RPMI7951 (cell line): Measurements from ENCODE around the gene LIMS2. TPM values are rescaled to one million over a fixed set of nuclear protein-coding genes. Genes with fewer than 3 reads are reported as not detected.

Experiments used
- DNase-seq: peaks from one replicate; pipeline ENCODE4 v3.0.0-alpha.2; 2012; ENCODE audit warnings: low read depth
- total RNA-seq: library from RNA; depleted of rRNA; stranded (reverse); fragments of >200 nt; shearing (Covaris generic); gene quantifications from 2 replicates; pipeline ENCODE4 v1.2.3, GENCODE V29; 2014; rRNA removed

LIMS2 gene, protein sequence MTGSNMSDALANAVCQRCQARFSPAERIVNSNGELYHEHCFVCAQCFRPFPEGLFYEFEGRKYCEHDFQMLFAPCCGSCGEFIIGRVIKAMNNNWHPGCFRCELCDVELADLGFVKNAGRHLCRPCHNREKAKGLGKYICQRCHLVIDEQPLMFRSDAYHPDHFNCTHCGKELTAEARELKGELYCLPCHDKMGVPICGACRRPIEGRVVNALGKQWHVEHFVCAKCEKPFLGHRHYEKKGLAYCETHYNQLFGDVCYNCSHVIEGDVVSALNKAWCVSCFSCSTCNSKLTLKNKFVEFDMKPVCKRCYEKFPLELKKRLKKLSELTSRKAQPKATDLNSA
- total RNA-seq = 3.3 and 3.8 TPM in 2 replicates

DNA sequence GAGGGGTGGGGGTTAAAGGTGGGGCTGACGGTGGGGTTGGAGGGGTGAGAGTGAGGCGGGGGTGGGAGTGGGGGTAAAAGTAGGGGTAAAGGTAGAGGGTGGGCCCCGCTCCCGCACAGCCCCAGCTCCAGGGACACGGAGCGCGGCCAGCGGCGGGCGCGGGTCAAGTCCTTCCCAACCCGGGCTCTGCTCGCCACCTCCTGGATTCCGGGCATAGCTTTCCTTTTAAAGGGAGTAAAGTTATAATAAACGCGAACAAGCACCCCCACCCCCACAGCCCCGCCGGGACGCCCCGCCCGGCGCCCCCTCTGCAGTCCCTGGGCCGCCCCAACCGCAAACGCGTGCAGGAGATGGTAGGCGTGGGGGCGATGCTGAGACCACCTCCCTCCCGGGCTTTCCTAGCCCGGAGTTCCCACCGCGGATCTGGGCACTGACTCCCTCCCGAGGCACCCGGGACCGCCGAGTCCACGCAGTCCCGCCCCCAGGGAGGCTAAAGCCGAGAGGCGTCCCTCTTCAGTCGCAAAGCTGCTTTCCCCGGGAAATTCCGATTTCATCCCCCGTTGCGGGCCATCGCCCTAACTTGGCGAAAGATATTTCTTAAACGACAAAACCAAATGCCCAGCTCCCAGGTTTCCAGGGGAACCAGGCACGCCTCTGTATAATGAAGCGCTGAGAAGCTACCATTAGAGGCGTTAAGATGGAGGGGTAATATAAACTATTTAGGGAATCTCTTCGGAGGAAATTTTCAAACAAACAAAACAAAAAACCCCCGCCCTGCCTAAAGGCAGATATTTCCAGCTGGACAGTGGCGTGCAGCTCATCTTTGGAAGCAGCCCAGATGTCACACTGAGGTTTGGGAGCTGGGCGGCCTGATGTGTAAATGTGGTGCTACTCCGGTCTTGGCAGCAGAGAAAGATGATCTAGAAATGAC is at the start of gene LIMS2:
Gene LIMS2, minus strand, starts transcription at position 200 of the 931 bp plus-strand sequence. CDS start 506 bp downstream, outside the sequence.
- DNase-seq = peak; percentile 73

DNA sequence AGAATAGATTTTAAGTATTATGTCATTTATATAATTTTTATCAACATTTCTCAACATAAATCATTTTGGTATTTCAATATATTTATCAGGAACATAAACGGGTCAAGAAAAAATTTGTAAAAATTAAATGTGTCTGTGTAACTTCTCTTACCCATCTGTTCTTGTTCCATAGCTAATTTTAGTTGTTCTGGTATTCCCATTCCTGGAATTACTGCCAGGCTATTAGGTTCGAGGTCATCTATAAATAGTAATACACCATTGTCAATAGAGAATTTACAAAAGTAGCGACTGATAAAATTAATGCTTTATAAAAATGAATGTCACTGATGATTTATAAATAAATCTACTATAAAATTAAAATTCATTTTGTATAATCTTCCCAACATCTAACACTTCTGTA is 47.5 kb upstream of the LIMS2 start:
- no peak for DNase-seq

DNA sequence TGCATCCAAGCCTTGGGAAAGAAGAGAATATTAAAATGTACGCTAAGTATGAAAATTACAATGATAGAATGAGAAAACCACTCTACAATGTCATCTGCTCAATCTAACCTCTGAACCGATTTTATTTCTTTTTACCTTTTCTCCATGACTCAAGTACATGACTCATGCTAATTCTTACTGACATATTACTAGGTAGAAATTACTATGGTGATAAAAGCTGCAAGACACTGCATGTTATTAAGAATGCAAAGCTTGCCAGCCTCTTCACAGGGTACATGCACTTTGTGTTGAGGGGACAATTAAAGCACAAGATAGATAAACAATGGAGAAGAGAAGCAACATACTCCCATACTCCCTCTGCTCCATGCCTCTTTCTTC is 46.6 kb upstream of the LIMS2 start:
- DNase-seq = no peak

DNA sequence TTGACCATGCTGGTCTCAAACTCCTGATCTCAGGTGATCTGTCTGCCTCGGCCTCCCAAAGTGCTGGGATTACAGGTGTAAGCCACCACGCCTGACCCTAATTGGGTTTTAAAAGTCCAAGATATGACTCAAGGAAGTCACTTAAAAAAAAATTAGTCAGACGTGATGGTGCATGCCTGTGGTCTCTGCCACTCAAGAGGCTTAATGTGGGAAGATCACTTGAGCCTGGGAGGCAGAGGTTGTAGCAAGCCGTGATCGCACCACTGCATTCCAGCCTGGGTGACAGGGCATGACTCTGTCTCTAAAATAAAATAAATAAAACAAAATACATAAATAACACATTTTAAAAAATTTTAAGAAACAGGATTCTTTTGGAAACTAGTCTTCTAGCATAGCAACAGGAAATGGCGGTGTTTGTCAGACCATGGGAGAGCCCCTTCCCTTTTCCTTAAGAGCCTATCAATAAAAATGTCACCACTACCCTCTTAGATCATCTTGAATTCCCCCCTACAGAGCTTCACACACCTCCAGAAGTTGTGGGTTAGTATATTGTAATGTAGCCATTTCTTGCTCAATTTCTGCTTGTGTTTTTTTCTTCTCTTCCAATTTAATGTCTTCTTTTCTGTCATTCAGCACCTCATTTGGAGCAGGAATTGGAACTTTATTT is 46.1 kb upstream of the LIMS2 start:
- DNase-seq = peak; percentile 46

DNA sequence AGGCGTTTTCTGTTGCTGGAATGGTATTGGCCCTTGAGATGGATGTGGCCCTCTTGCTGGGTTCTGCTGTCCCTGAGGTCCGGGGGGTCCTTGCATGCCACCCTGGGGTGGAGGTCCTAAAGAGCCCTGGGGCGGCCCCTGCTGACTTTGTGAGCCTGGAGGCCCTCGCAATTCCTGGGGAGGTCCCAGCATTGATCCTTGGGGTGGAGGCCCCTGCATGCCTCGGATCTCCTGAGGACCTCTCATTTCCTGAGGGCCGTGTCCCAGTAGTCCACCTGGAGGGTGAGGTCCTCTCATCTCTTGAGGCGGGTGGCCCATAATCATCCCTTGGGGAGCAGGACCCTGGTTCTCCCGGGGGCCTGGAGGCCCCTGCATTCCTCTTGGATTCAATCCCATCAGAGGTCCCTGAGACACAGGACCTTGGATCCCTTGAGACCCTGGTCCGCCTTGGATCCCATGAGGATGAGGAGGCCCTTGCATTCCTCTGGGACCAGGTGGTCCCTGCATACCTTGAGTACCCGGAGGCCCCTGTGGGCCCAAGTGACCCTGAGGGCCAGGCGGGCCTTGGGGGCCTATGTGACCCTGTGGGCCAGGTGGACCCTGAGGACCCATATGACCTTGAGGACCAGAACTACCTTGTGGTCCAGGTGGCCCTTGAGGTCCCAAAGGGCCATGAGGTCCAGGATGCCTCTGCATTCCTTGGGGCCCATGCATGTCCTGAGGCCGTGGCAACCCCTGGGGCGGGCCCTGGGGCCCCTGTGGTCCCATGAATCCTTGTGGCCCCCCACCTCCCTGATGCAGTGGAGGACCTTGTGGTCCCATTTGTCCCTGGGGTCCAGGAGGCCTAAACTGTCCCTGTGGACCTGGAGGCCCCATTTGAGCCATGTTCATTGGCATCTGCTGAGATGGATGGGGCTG is 44.2 kb upstream of the LIMS2 start:
- DNase-seq = no peak

DNA sequence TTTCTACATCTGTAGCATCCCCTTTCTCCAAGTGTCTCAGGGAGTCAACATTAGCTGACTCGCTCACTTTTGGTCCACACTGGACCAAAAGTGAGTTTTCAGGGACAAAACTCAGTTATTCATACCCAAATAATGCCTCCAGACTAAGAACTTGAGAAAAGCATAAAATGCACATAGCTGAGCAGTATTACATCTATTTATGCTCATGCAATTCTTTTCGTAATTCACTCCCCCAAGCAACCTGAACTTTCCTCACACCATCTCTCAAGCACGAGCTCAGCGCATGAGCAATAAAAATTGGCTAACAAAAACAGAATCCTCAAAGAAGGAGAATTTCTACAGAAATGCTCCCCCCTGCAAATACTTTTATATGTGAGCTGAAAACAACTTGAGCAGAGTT is 42.9 kb upstream of the LIMS2 start:
- no peak for DNase-seq

DNA sequence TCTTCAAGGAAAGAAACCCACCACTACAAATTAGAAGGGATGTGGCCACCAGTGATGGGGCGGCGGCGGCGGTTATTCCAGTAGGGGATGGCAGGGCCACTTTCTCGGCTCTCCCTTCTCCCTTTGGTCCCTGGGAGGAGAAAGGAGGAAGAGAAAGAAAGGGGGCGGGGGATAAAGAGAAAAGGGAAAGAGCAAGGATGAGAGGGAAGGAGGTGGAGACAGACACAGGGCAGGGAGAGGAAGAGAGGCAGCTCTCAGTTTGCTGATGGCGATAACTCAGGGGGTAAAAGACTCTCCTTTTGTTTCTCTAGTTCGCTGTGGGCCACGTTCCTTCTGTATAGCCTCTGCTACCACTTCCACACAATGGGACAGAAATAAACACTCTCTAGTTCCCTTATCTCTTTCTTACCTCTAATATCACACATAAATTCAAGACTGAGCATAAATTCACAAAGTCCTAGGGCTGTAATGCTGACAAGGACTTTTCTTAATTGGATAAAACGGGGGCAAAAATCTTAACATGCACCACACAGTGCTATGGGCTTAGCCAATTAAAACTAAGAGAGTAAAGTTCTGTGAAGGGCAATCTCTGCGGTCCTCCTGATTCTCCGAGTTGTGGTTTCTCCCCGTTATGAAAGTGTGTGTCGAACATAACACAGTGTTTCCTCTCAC is 40.6 kb upstream of the LIMS2 start:
- no peak for DNase-seq

DNA sequence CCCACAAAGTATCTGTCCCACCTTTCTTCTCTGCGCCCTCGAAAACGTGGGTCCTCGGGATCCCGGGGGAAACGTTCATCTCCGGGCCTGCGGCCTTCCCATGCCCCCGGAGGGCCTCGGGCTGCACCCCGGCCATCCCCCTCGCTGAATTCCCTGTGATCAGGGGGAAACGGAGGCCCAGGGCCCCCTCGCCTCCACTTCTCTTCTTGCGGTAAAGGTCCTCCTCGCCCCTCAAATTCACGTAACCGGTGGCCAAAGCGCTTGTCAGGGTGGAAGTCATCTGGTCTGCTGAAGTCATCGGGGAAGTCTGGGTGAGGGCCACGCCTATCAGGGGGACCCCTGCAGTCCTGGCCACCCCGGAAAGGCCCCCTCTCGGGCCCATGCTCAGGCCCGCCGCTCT is 38.2 kb upstream of the LIMS2 start:
- no peak for DNase-seq

DNA sequence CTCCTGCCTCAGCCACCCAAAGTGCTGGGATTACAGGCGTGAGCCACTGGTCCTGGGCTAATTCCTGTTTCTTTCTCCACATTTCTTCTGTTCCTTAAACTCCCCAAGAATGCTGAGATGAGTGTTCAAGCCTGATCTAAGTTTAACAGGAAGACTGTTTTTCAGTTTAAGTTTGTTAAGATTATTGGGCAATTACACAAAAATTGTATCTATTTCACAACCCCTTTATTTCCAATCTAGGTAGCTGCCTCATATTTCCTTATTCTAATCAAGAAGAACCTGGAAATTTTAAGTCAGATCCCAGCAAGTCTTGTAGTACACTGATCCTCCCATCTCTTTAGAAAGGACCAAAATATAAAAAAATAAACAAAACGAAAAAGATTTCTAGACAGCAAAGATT is 37.7 kb upstream of the LIMS2 start:
- no peak for DNase-seq

DNA sequence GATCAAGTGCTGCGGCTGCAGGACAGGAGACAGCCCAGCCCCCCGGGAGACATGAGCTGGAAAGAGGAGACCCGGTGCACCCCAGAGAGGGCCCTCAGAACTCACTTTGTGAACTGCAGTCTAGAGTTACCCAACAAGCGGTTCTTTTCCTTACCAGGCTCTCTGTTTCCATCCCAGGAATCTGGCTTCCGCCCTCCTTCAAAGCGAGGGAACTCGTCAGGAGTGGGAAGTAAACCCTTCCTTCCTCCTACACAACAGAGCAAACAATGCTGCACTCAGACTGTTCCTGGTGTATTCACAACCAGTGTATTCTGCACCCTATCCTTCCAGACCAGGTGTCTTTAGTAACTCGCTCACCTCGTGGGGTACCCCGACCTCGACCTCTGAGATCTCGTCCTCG is 34.0 kb upstream of the LIMS2 start:
- DNase-seq = no peak

DNA sequence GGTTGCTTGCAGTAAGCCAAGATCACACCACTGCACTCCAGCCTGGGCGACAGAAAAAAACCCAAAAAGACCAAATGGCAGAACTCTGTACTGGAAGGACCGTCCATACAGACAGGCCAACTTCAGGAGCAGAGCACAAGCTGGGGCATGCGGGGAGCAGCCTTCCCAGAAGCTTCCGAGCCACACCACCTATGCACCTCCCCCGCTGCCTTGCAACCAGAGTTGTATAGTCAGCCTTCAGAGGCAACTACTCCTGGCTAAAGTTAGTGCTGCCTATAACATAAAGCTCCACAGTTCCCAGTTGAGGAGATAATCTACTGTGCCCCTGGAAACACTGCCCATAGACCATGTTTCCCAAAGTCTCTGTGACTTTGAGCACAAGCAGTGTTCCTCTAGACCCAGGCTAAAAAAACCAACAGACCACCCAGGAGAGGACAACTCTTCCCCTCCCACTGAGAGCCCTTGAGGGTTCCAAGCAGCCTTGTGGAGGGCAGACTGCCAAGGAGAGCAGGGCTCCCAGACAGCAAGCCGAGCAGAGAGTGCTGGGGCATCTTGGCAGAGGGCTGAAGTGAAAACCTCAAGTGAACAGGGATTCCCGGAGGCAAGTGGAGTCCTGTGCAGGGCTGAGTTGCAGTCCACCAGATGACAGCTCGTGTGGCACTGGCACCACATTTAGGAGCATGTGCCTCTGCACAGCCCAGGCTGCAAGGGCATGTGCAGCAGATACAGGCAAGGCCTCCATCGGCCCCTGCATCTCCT is 32.7 kb upstream of the LIMS2 start:
- DNase-seq = peak; percentile 44

DNA sequence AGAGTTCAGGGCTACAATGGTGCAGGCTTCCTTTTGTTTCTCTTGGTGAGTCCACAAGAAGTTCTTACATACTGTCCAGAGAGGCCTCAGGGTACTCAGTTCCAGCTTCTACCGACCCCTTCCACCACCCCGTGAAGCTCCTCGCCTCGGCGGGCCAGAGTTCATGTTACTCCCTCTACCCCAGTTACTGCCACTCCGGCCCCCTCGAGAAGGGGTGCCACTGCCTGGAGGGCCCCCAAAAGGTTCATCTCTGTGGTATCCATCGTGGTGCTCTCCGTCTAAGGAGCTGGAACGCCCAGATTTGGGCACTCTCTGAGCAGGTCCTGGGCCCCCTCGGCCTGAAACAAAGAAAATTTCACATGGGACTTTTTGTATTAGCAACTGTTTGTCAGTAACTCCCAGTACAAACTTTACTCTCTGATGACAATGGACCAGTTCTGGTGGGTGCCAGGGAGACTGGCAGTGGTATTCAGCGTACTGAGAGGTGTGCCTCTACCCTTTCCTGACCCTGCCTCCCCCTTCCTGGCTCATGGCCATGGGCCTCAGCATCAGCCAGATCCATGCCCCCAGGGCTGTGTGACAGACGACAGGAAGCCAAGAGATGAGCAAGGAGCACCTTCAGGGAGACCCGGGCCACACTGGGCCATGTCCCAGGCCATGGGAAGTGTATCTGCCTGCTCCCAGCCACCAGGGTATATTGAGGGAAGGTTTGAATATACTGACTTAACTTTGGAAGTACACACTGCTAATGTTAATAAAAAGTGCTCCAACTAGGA is 31.1 kb upstream of the LIMS2 start:
- DNase-seq = peak; percentile 17

DNA sequence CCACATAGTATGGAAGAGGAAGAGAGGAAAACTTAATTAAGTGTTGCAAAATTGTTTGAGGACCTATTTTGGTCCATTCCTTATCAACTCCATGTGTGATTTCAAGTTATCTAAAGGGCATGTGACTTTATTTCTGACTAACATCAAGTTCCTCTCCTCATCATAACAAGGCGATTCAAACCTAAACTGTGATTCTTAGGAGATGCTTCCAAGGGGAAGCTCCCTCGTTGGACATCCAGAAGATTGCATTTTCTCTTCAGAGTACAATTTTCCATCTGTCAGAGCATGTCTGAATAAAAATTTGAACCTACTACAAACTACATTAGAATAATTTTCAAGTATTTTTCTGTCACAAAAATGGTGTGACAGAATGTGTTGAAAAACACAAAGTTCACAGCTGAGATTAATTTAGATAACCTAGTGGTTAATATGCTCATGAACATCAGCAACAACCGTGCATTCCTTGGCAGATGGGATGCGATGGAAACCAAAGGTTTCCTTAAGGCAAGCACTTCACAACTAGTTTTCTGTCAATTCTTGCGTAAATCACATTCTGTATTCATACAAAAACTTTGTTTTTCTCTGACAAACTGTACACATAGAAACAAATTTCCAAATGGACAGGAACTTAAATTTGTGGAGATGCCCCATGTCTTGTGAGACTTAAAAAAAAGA is 30.2 kb upstream of the LIMS2 start:
- no peak for DNase-seq

DNA sequence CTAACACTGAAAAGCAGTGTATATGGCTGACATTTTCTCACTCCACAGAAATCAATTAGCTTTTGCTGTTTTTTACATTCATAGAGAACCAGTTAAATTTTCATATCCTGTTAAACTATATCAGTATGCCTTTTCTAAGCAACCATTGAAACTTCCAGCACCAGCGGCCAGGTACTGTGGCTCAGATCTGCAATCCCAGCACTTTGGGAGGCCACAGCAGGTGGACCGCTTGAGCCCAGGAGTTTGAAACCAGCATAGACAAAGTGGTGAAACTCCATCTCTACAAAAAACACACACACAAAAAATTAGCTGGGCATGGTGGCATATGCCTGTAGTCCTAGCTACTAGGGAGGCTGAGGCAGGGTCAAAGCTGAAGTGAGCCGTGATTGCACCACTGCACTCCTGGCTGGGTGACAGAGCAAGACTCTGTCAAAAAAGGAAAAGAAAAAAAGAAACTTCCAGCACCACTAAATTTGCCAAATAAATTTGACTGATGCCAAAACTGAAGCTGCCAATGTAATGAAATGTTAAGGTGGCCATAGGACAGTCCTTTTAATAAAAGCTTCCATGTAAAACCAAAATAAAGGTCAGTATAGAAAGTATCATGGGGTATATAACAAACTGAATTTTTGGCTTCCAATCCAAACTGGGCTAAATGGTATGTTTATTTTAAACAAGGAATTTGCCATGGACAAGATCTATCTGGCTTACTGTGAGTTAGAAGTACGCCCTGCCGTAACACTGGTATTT is 29.5 kb upstream of the LIMS2 start:
- DNase-seq = no peak

DNA sequence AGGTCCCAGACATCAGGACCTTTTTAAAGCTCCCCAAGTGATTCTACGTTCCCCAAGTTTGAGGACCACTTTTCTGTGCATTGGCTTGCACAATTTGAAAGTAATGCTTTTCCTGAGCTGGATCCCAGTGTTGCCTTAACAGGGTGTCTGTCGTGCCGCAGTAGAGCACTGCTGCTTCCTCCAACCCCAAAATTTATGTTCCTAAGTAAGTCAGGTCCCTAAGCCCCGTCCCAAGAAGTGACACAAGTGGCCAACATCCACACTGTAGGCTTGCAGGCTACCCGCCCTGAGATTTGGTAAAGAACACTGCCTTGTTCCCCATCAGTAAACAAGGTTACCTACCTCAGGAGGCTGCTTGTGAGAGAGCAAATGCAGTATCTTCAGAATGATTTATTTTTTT is 28.0 kb upstream of the LIMS2 start:
- no peak for DNase-seq

DNA sequence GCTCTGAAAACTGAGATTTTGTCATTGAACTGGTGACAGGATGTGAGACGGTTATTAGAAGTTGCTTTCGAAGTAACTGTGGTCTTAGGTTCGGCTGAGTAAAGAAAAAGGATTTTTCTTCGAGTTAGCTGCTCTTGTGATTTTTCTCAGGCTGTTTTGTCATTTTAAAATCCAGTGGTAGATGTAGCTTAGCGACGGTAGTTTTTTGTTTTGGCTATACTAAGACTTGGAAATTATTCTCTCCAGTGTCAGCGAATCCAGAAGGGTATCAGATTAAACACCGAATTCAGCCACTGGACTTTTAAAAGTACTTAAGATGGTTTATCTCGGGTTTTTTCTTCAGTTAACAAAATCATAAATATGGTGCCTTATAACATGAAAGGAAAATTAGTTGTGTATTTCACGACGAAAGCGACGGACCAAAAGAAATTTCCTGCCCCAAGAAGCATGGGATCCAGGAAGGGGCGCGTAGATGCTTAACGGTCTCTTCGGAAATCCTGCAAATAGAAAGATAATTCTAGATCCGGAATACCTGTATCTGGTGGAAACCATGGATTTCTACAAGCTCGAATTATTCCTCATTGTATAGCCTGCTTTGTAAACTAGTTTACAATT is 27.2 kb upstream of the LIMS2 start:
- no peak for DNase-seq

DNA sequence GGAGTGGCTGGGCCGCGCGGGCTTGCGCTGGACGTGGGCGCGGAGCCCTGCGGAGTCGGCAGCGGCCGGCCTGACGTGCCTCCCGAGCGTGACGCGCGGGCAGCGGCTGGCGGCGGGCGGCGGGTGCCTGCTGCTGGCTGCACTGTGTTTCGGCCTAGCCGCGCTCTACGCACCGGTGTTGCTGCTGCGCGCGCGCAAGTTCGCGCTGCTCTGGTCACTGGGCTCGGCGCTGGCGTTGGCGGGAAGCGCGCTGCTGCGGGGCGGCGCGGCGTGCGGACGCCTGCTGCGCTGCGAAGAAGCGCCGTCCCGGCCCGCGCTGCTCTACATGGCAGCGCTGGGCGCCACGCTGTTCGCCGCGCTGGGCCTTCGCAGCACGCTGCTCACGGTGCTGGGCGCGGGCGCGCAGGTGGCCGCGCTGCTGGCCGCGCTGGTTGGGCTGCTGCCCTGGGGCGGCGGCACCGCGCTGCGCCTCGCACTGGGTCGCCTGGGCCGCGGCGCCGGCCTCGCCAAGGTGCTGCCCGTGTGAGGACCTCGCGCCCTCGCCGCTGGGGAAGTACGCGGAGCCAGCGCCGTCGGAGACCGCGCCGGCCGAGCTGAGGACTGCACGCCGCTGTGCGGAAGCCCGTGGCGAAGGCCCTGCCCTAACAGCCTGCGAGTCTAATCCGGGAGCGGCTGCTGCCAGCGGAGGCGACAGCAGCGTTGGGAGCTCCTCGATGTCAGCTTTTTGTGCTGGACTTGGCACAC is 26.5 kb upstream of the LIMS2 start:
- peak; percentile 81 for DNase-seq
